Measurements from ENCODE around the gene GDF11.

GRCh38 chr12:55700255-55701018, 42.5 kb upstream of the GDF11 start:
- TF ChIP-seq POLR2A (IDR thresholded peaks at IDR 0.05; ENCODE audit: extremely low read depth, insufficient read length) (no peak), CTCF (IDR thresholded peaks at IDR 0.05; ENCODE audit: low read depth, low read length) (no peak), MAX (IDR thresholded peaks at IDR 0.05; ENCODE audit: low read depth, low read length) (peak; percentile 53; the same call in 1 of the 2 replicates), MYC (IDR thresholded peaks at IDR 0.05; ENCODE audit: low read depth, low read length) (no peak)

All from NB4 (cell line).